Esophagus muscularis mucosa (tissue), 4 donors: ENCODE results near the gene EHBP1.

Experiments
- CTCF ChIP-seq, 3 experiments: fragments of 200-600 bp in 2 of 3; fragments of 450-650 bp in 1 of 3; sonication (generic) in 2 of 3; IDR thresholded peaks; one replicate each; pipeline ENCODE4 v1.5.1; 2017 to 2019; ENCODE audit warnings: antibody characterized with exemption in 3 of 3, mild to moderate bottlenecking in 2 of 3, moderate library complexity in 1 of 3
- EP300 ChIP-seq: sonication (generic); formaldehyde crosslinking; IDR thresholded peaks from one replicate; pipeline ENCODE4 v1.6.1; 2017; ENCODE audit warnings: antibody characterized with exemption
- POLR2AphosphoS5 ChIP-seq, 2 donors: sonication (generic); formaldehyde crosslinking; IDR thresholded peaks; one replicate each; pipeline ENCODE4 v1.6.1; 2017; ENCODE audit warnings: antibody characterized with exemption in 2 of 2

DNA sequence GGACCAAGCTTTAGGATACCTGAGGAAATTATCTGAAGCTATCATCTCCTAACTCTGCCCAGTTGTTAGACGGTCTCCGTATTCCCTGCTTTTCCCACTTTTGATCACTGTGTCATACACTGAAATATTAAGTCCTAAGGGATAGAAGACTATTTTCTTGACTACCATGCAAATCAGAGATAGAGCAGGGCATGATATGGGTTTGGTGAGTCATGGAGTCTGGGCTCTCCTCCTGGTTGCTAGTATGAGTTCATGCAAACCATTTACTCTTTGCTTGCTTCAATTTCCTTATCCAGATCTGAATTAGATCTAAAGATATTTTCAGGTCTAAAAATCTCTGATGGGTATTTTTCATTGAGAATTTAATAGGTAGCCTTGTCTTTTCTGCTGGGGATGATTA is 55.0 kb downstream of the EHBP1 start:
- TF ChIP-seq CTCF (IDR thresholded peaks at IDR 0.05) (no peak), POLR2AphosphoS5 (IDR thresholded peaks at IDR 0.05) (no peak), EP300 (no peak)
